Measurements from ENCODE around the gene NFKBIE.

DNA sequence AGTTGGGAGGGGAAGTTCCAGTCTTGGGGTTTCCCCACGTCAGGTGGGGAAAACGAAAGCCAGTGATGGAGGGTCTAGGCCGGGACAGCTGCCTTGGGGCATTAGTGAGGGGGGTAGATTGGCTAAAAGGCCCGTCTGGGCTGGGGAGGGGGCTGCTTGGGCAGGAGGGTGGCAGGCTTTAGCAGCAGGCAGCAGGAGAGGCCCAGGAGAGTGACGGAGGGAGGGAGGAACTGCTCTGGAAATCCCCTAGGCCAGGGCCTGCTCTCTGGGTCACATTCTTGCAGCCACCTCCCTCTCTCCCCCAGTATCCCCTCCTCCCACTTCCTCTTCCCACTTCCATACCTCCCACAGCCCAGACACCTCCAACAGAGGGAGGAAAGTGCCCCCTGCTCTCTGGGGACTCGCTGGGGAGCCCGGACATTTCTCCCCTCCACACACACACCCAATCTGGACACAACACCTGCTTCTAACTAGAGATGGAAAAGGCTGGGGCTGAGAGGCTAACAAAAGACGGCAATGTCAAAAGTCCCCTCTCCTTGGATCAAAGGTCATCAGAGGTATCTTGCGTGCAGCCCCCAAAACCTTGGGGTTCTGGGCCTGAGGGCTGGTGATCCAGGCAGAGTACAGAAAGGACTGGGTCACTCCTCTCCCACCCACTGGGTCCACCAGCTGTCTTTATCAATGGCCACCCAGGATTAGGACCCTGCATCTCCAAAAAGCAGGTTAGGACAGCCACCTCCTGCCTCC is 1.8 kb downstream of the NFKBIE start:
- no peak for TF ChIP-seq CEBPB (IDR thresholded peaks at IDR 0.05; ENCODE audit: low read depth)
- TF ChIP-seq EGR1 (IDR thresholded peaks at IDR 0.05; ENCODE audit: low read depth): no peak
- TF ChIP-seq, protein P1, sequence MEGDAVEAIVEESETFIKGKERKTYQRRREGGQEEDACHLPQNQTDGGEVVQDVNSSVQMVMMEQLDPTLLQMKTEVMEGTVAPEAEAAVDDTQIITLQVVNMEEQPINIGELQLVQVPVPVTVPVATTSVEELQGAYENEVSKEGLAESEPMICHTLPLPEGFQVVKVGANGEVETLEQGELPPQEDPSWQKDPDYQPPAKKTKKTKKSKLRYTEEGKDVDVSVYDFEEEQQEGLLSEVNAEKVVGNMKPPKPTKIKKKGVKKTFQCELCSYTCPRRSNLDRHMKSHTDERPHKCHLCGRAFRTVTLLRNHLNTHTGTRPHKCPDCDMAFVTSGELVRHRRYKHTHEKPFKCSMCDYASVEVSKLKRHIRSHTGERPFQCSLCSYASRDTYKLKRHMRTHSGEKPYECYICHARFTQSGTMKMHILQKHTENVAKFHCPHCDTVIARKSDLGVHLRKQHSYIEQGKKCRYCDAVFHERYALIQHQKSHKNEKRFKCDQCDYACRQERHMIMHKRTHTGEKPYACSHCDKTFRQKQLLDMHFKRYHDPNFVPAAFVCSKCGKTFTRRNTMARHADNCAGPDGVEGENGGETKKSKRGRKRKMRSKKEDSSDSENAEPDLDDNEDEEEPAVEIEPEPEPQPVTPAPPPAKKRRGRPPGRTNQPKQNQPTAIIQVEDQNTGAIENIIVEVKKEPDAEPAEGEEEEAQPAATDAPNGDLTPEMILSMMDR (IDR thresholded peaks at IDR 0.05 in 2 of 3, conservative IDR thresholded peaks at IDR 0.05 in 1 of 3; ENCODE audit: borderline replicate concordance in 1 of 3, insufficient read depth in 1 of 3, low read depth in 2 of 3, low read length in 2 of 3): no peak
- TF ChIP-seq POLR2A (IDR thresholded peaks at IDR 0.05; ENCODE audit: borderline replicate concordance, extremely low read depth, insufficient read depth, insufficient read length): no peak
- no peak for TF ChIP-seq RAD21 (IDR thresholded peaks at IDR 0.05; ENCODE audit: low read depth)
- no peak for TF ChIP-seq EZH2 (IDR thresholded peaks at IDR 0.05)
- TF ChIP-seq, protein P2, sequence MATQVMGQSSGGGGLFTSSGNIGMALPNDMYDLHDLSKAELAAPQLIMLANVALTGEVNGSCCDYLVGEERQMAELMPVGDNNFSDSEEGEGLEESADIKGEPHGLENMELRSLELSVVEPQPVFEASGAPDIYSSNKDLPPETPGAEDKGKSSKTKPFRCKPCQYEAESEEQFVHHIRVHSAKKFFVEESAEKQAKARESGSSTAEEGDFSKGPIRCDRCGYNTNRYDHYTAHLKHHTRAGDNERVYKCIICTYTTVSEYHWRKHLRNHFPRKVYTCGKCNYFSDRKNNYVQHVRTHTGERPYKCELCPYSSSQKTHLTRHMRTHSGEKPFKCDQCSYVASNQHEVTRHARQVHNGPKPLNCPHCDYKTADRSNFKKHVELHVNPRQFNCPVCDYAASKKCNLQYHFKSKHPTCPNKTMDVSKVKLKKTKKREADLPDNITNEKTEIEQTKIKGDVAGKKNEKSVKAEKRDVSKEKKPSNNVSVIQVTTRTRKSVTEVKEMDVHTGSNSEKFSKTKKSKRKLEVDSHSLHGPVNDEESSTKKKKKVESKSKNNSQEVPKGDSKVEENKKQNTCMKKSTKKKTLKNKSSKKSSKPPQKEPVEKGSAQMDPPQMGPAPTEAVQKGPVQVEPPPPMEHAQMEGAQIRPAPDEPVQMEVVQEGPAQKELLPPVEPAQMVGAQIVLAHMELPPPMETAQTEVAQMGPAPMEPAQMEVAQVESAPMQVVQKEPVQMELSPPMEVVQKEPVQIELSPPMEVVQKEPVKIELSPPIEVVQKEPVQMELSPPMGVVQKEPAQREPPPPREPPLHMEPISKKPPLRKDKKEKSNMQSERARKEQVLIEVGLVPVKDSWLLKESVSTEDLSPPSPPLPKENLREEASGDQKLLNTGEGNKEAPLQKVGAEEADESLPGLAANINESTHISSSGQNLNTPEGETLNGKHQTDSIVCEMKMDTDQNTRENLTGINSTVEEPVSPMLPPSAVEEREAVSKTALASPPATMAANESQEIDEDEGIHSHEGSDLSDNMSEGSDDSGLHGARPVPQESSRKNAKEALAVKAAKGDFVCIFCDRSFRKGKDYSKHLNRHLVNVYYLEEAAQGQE (IDR thresholded peaks at IDR 0.05; ENCODE audit: low read depth): no peak
- no peak for TF ChIP-seq EZH2phosphoT487 (IDR thresholded peaks at IDR 0.05; ENCODE audit: borderline replicate concordance)
- TF ChIP-seq YY1 (IDR thresholded peaks at IDR 0.05; ENCODE audit: extremely low read depth, insufficient replicate concordance, low read depth, low read length): no peak
- TF ChIP-seq, protein P3, sequence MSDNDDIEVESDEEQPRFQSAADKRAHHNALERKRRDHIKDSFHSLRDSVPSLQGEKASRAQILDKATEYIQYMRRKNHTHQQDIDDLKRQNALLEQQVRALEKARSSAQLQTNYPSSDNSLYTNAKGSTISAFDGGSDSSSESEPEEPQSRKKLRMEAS (IDR thresholded peaks at IDR 0.05): no peak

Data from HCT116 (cell line).